GM12874 (cell line): ENCODE results near the gene SND1.

Experiments used
- TF ChIP-seq, protein P1 (sequence below): IDR thresholded peaks from 2 replicates; pipeline ENCODE4 v1.5.1; 2011; ENCODE audit warnings: low read depth, mild to moderate bottlenecking, control low read depth, low read length, moderate library complexity; ENCODE audit not compliant: insufficient read depth

SND1 gene

DNA sequence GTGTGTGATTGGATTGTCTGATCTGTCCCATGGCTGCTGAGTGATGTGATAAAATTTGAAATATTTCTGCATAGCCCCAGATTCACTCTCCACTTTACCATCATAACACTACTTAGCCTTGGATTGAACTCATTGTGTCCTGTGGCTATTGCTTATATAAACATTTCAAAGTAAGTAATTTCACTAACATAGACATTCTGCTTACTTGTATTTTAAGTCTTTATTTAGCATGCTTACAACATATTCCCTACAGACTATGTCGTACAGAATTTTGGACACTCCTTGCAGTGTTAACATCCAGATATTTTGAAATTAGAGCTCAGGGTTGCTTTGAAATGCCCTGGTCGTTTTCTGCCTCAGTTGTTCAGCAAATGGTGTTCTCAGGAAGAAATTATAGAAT lies 261.7 kb downstream of the SND1 start:
- TF ChIP-seq, protein P1, sequence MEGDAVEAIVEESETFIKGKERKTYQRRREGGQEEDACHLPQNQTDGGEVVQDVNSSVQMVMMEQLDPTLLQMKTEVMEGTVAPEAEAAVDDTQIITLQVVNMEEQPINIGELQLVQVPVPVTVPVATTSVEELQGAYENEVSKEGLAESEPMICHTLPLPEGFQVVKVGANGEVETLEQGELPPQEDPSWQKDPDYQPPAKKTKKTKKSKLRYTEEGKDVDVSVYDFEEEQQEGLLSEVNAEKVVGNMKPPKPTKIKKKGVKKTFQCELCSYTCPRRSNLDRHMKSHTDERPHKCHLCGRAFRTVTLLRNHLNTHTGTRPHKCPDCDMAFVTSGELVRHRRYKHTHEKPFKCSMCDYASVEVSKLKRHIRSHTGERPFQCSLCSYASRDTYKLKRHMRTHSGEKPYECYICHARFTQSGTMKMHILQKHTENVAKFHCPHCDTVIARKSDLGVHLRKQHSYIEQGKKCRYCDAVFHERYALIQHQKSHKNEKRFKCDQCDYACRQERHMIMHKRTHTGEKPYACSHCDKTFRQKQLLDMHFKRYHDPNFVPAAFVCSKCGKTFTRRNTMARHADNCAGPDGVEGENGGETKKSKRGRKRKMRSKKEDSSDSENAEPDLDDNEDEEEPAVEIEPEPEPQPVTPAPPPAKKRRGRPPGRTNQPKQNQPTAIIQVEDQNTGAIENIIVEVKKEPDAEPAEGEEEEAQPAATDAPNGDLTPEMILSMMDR, result no peak

DNA sequence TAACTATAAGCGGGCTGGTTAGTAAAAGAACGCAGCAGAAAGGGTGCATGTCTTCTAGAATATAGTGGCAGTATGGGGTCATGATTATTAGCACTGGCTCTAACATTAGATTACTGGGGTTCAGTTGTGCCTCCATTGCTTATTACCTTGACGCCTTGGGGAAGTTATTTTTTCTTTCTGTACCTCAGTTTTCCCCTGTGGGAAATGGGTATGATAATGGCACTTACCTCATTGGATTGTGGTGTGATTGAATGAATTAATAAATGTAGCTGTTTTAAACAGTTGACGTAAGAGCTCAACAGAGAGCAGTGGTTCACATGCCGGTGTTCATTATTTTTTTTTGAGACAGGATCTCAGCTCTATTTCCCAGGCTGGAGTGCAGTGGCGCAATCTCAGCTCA lies 262.7 kb downstream of the SND1 start:
- TF ChIP-seq, protein P1, result no peak

DNA sequence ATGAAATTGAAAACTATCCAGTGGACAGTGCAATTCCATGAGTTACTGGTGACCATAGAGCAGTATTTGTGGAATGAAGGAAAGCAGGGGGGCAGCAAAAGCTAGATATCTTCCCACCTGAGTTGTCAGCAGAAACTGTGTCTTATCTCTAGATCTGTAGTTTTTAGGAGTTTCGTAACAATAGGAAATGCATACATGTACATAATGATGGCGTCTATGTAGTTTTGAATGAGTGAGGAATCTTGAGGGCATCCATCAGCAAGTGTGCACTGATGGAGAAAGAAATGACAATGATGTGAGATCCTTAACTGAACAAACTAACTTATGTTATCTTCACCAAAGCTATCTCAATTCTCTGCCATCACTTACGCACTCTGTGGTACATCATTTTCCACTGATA lies 264.7 kb downstream of the SND1 start:
- TF ChIP-seq, protein P1, result no peak

DNA sequence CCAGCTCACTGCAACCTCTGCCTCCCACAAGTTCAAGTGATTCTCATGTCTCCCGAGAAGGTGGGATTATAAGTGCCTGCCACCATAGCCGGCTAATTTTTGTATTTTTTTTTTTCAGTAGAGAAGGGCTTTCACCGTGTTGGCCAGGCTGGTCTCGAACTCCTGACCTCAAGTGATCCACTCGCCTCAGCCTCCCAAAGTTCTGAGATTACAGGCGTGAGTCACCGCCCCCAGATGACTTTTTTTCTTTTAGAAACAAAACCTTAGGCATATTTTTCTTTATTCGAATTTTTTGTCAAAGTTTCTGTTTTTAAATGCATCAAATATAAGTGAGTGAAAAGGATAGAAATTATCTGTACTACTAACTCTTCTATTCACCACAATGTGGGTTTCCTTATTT lies 266.1 kb downstream of the SND1 start:
- TF ChIP-seq, protein P1, result no peak

DNA sequence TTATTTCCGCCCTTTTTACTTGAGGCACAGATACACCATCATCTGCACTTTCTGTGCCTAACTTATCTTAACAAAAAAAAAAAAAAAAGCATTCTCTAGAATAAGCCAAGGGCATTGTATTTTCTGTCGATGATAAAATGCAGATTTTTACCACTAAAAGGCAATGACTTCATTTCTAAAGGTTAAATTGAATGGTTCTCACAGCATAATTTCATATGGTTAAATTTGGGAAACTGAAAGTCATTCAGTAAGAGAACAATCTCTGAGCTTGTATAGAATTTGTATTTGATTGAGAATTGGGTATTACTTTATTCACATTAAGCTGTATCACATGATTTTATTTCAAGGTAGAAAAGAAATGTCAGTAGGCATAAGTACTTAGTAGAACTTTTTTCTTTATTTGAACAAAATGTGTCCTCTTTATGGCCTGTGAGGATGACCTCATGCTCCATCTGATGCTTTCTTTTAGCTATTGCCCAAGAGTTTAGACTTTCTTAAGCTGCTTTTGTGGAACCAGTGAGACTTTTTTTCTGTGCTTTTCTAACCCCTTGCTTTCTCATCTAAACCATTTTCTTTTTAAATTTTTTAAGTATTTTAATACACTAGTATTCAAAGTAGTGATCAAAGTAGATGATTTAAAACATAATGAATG lies 268.9 kb downstream of the SND1 start:
- TF ChIP-seq, protein P1, result no peak

DNA sequence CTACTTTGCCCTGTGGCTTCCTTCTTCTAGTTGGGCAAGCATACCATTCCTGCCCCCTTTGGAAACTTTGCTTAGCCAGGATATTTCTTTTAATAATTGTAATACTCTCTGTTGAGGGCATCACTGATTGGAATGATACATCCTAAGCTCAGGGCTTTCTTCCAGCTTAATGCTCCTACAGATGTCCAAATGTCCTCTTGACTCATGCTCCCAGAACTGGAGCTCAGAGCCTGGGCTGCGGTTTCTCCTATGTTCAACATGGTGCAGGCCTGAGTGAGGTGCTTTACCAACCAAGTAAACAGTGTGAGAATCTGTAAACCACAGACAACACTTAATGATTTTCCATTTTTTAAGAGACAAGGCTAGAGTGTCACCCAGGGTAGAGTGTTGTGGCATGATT lies 270.7 kb downstream of the SND1 start:
- TF ChIP-seq, protein P1, result no peak

DNA sequence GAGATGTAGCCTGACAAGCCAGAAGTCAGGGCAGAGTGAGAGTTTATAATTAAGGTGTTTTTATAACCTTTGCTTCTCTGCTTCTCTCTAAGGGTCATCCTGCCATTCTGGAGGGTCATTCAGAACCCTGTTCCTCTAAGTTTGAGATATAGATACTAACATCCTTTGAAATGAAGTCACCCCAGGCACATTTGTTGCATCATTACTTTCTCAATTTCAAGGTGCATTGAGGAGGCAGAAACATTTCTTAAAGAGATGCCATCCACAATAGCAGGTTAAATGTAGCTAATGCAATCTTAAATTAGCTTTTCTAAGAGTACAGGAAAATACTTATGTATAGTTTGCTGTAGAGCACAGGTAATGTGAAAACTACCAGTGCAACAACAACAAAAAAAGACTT lies 272.9 kb downstream of the SND1 start:
- TF ChIP-seq, protein P1, result no peak

DNA sequence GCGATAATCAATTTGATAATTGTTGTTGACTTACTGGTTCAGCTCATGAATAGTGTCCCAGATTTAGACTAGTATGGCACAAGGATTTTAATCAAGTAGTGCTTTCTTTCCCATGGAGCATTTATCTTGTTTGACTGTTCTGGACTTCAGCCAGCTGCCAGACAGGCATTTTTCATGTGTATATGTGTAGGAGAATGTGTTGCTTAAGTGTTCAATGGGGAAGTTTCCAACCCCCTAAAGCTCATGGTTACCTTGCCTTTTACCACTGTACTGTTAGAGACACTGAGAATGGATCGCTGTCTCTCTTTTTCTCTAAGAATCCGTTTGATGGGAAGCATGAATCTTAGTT lies 275.3 kb downstream of the SND1 start:
- TF ChIP-seq, protein P1, result no peak
